ENCODE data around the gene FAM180B.

- TF ChIP-seq MXI1 (IDR thresholded peaks at IDR 0.05; ENCODE audit: low read depth, low read length) (no peak), USF1 (IDR thresholded peaks at IDR 0.05; ENCODE audit: borderline replicate concordance, extremely low read length, insufficient read depth, low read depth, low read length) (no peak), CEBPB (IDR thresholded peaks at IDR 0.05; ENCODE audit: borderline replicate concordance in 1 of 2, low read depth in 2 of 2, low read length in 2 of 2) (no peak)
These were observed 1.3 kb downstream of the FAM180B start for GRCh38 chr11:47587723-47588326.

Data from GM12878 (cell line).